ENCODE measurements around the gene NTN4. TPM values are rescaled to one million over a fixed set of nuclear protein-coding genes. Genes with fewer than 3 reads are reported as not detected.

NTN4 gene
- total RNA-seq, 1 donor from 2014 or later = 120 TPM

DNA sequence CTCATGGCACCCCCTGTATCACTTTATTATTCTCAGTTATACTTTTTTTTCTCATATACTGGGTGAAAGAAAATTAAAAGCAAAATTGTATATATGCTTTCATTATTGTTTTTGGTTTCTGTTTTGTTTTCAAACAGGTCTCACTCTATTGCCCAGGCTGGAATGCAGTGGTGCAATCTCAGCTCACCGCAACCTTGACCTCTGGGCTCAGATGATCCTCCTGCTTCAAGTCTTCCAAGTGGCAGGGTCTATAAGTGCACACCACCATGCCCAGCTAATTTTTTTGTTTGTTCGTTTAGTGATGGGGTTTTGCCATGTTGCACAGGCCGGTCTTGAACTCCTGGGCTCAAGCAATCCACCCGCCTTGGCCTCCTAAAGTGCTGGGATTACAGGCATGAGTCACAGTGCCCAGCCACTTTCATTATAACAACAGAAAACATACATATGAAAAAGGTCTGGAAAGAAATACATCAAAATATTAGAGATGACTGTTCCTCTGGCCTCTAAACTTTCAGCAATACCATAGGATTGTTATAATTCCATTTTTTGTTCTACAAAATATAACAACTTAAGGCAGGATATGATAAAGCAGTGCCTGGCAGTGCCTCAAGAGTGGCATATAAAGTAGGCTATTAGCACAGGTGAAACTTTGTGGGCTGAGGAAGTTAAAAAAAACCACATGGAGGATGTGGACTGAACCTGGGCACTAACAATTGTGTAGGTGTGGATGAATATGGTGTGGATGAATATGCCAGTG lies 5.8 kb upstream of the NTN4 start:
- H3K4me3 ChIP-seq (ENCODE audit: low read depth, low read length) = no peak overlapping the region
- TF ChIP-seq CTCF (conservative IDR thresholded peaks at IDR 0.05; ENCODE audit: low read depth, low read length) = peak; percentile 11
- peak; percentile 67 for DNase-seq (ENCODE audit: low read depth)

- no peak for TF ChIP-seq CTCF (conservative IDR thresholded peaks at IDR 0.05; ENCODE audit: low read depth, low read length)
- DNase-seq (ENCODE audit: low read depth) = no peak
- H3K4me3 ChIP-seq (ENCODE audit: low read depth, low read length) = peak overlapping the region; percentile 79
Measured at GRCh38 chr12:95790917-95791849, 619 bp upstream of the NTN4 start.

GRCh38 chr12:95789126-95790032 lies 1.2 kb downstream of the NTN4 start:
- DNase-seq (ENCODE audit: low read depth) = no peak
- peak overlapping the region; percentile 79 for H3K4me3 ChIP-seq (ENCODE audit: low read depth, low read length)
- TF ChIP-seq CTCF (conservative IDR thresholded peaks at IDR 0.05; ENCODE audit: low read depth, low read length) = no peak

DNA sequence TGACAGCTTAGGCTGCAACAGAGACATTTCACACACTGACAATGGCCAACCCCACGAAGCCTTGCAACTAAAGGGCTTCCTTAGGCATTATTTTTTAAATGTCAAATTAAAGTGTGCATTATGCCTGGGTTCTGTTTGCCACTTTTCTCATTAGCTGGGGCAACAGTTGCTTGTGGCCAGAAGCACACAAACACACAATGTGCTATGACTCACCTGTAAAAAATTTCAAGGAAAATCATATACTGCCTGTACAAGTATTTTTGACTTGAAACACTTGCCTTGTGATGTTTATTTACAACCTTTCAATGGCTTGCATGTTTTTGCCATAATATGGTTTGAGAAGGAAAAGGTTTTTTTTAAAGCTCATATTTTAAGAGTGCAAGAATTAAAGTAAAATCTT lies 1.9 kb downstream of the NTN4 start:
- TF ChIP-seq CTCF (conservative IDR thresholded peaks at IDR 0.05; ENCODE audit: low read depth, low read length) = no peak

DNA sequence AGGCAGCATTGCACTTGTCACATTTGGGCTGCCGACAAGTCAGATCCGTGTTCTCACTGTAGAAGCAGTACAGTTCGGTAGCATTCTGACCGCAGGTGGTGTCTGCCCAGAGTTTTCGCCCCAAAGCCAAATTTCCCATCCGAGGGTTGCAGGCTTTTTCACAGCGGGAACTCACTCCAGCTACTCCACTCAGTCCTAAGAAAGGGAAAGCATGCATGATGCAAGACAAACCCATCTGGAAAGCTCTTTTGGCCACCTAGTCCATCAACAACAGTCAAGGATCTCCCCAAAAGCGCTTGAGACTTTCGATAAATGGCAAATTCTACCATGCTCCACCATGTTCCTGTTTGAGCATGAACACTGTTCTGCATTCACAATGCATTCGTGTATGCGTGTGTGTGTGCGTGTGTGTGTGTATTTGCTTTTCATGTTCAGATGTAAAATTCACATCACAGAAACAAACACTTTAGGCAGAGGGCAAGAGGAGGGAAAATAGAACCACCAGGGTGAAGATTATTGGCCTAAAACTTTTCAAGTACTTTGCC lies 3.2 kb downstream of the NTN4 start:
- no peak for DNase-seq (ENCODE audit: low read depth)
- H3K4me3 ChIP-seq (ENCODE audit: low read depth, low read length) = no peak overlapping the region
- no peak for TF ChIP-seq CTCF (conservative IDR thresholded peaks at IDR 0.05; ENCODE audit: low read depth, low read length)

More for the DNA sequence above, 1.9 kb downstream of the NTN4 start:
- DNase-seq (ENCODE audit: low read depth) = no peak
- H3K4me3 ChIP-seq (ENCODE audit: low read depth, low read length) = no peak overlapping the region

GRCh38 chr12:95784915-95785314 lies 5.6 kb downstream of the NTN4 start:
- no peak for DNase-seq (ENCODE audit: low read depth)
- no peak for TF ChIP-seq CTCF (conservative IDR thresholded peaks at IDR 0.05; ENCODE audit: low read depth, low read length)
- H3K4me3 ChIP-seq (ENCODE audit: low read depth, low read length) = no peak overlapping the region

Measured in epithelial cell of proximal tubule (primary cell).